H9 (cell line): ENCODE results near the gene SPATA20. TPM values are rescaled to one million over a fixed set of nuclear protein-coding genes. Genes with fewer than 3 reads are reported as not detected.
A peak's percentile ranks its signal among the peaks of the same experiment; 100 is the strongest.

ENCODE experiments used
- DNase-seq: peaks from one replicate; pipeline ENCODE4 v3.0.0-alpha.2; 2017
- H2AFZ ChIP-seq: one replicate; pipeline ENCODE4 v1.6.1; 2013; ENCODE audit warnings: mild to moderate bottlenecking, low read length, control low read depth, moderate library complexity
- H2AK5ac ChIP-seq: 2 replicates; pipeline ENCODE4 v1.6.1; 2013; ENCODE audit warnings: low read length, control low read depth, mixed read lengths; ENCODE audit not compliant: insufficient read length
- H2BK120ac ChIP-seq: one replicate; pipeline ENCODE4 v1.6.1; 2013; ENCODE audit warnings: low read depth, mild to moderate bottlenecking, low read length, control low read depth, inconsistent platforms; ENCODE audit not compliant: poor library complexity, severe bottlenecking
- H2BK12ac ChIP-seq: 2 replicates; pipeline ENCODE4 v1.6.1; 2013; ENCODE audit warnings: low read length, control low read depth, mixed read lengths, low read depth; ENCODE audit not compliant: insufficient read length
- H2BK15ac ChIP-seq: 2 replicates; pipeline ENCODE4 v1.6.1; 2013; ENCODE audit warnings: low read depth, low read length, control low read depth
- H2BK20ac ChIP-seq: one replicate; pipeline ENCODE4 v1.6.1; 2013; ENCODE audit warnings: low read depth, mild to moderate bottlenecking, low read length, control low read depth, inconsistent platforms; ENCODE audit not compliant: poor library complexity, severe bottlenecking
- H2BK5ac ChIP-seq: 2 replicates; pipeline ENCODE4 v1.6.1; 2013; ENCODE audit warnings: low read length, control low read depth, mixed read lengths; ENCODE audit not compliant: insufficient read length
- H3K14ac ChIP-seq: 2 replicates; pipeline ENCODE4 v1.6.1; 2013; ENCODE audit warnings: low read length, control low read depth; ENCODE audit not compliant: insufficient read depth
- H3K18ac ChIP-seq: 2 replicates; pipeline ENCODE4 v1.6.1; 2013; ENCODE audit warnings: low read depth, mild to moderate bottlenecking, mixed read lengths, low read length, control low read depth; ENCODE audit not compliant: insufficient read length
- H3K23ac ChIP-seq: 2 replicates; pipeline ENCODE4 v1.6.1; 2013; ENCODE audit warnings: low read length, control low read depth, mixed read lengths, low read depth; ENCODE audit not compliant: insufficient read length
- H3K23me2 ChIP-seq: 2 replicates; pipeline ENCODE4 v1.6.1; 2013; ENCODE audit warnings: low read depth, mild to moderate bottlenecking, mixed read lengths, low read length, control low read depth; ENCODE audit not compliant: insufficient read length, poor library complexity, severe bottlenecking
- H3K27ac ChIP-seq: 2 replicates; pipeline ENCODE4 v1.5.1; 2013; ENCODE audit warnings: low read length, control low read depth, mixed read lengths, low read depth; ENCODE audit not compliant: insufficient read length
- H3K27me3 ChIP-seq: 2 replicates; pipeline ENCODE4 v1.6.1; 2013; ENCODE audit warnings: low read length, control low read depth, inconsistent platforms; ENCODE audit not compliant: insufficient read depth
- H3K4ac ChIP-seq: 2 replicates; pipeline ENCODE4 v1.6.1; 2013; ENCODE audit warnings: low read depth, mild to moderate bottlenecking, control low read depth, inconsistent platforms, low read length, moderate library complexity
- H3K4me1 ChIP-seq: 2 replicates; pipeline ENCODE4 v1.6.1; 2013; ENCODE audit warnings: low read length, control low read depth, inconsistent platforms; ENCODE audit not compliant: insufficient read depth
- H3K4me2 ChIP-seq: 2 replicates; pipeline ENCODE4 v1.6.1; 2013; ENCODE audit warnings: low read length, control low read depth, mixed read lengths; ENCODE audit not compliant: insufficient read length, insufficient read depth
- H3K56ac ChIP-seq: 2 replicates; pipeline ENCODE4 v1.6.1; 2013; ENCODE audit warnings: low read depth, mild to moderate bottlenecking, mixed read lengths, low read length, control low read depth; ENCODE audit not compliant: insufficient read length
- H3K79me1 ChIP-seq: 2 replicates; pipeline ENCODE4 v1.6.1; 2013; ENCODE audit warnings: low read depth, mild to moderate bottlenecking, moderate library complexity, low read length, control low read depth, inconsistent platforms; ENCODE audit not compliant: insufficient read depth, poor library complexity, severe bottlenecking
- H3K79me2 ChIP-seq: 2 replicates; pipeline ENCODE4 v1.6.1; 2013; ENCODE audit warnings: low read length, control low read depth, inconsistent platforms; ENCODE audit not compliant: insufficient read depth
- H3K9ac ChIP-seq: 2 replicates; pipeline ENCODE4 v1.6.1; 2013; ENCODE audit warnings: low read length, control low read depth, mixed read lengths; ENCODE audit not compliant: insufficient read length; ENCODE audit errors: extremely low read depth
- H3K9me3 ChIP-seq: one replicate; pipeline ENCODE4 v1.6.1; 2013; ENCODE audit warnings: low read depth, low read length, inconsistent platforms; ENCODE audit not compliant: control insufficient read depth
- H3T11ph ChIP-seq: one replicate; pipeline ENCODE4 v1.6.1; 2013; ENCODE audit warnings: mild to moderate bottlenecking, low read length, control low read depth, inconsistent platforms
- H4K20me1 ChIP-seq: one replicate; pipeline ENCODE4 v1.6.1; 2013; ENCODE audit not compliant: control insufficient read depth, insufficient read length, insufficient read depth
- H4K5ac ChIP-seq: 2 replicates; pipeline ENCODE4 v1.6.1; 2013; ENCODE audit warnings: low read depth, mild to moderate bottlenecking, mixed read lengths, low read length, control low read depth; ENCODE audit not compliant: insufficient read length
- H4K8ac ChIP-seq: replicated peaks from 2 replicates; pipeline ENCODE4 v1.6.1; 2013; ENCODE audit warnings: low read length, control low read depth, mixed read lengths, low read depth; ENCODE audit not compliant: insufficient read length
- H4K91ac ChIP-seq: 2 replicates; pipeline ENCODE4 v1.6.1; 2013; ENCODE audit warnings: low read depth, mild to moderate bottlenecking, moderate library complexity, mixed read lengths, low read length, control low read depth; ENCODE audit not compliant: insufficient read length
- H3K27ac Mint-ChIP-seq, 3 experiments: 2 replicates in 2 of 3; 3 replicates in 1 of 3; pipeline ENCODE4 v1.8.0; 2020 to 2021; ENCODE audit warnings: mixed read lengths in 3 of 3, mild to moderate bottlenecking in 1 of 3, moderate library complexity in 1 of 3
- H3K27me3 Mint-ChIP-seq: 2 replicates; pipeline ENCODE4 v1.8.0; 2021; ENCODE audit warnings: low read depth, mild to moderate bottlenecking, moderate library complexity, mixed read lengths
- H3K36me3 Mint-ChIP-seq, 3 experiments: 2 replicates in 2 of 3; 3 replicates in 1 of 3; pipeline ENCODE4 v1.8.0; 2020 to 2021; ENCODE audit warnings: low read depth in 3 of 3, mixed read lengths in 3 of 3; ENCODE audit not compliant: insufficient read depth in 1 of 3
- H3K4me1 Mint-ChIP-seq, 2 experiments: 2 replicates each; pipeline ENCODE4 v1.8.0; 2020; ENCODE audit warnings: mixed read lengths in 2 of 2
- H3K4me3 Mint-ChIP-seq, 2 experiments: 2 replicates in 1 of 2; 3 replicates in 1 of 2; pipeline ENCODE4 v1.8.0; 2020 to 2021; ENCODE audit warnings: mild to moderate bottlenecking in 2 of 2, mixed read lengths in 2 of 2, moderate library complexity in 1 of 2
- H3K9me3 Mint-ChIP-seq, 2 experiments: 2 replicates in 1 of 2; 3 replicates in 1 of 2; pipeline ENCODE4 v1.8.0; 2020; ENCODE audit warnings: mild to moderate bottlenecking in 2 of 2, mixed read lengths in 2 of 2, moderate library complexity in 1 of 2
- WGBS: extraction: QIAGEN DNeasy Blood & Tissue Kit; methylation state at CpG from one replicate; pipeline ENCODE4 v1.1.7; 2013; ENCODE audit warnings: missing lambda C conversion rate, low lambda C conversion rate, mixed read lengths; ENCODE audit not compliant: insufficient read length; ENCODE audit errors: extremely low coverage; 5-methylcytosine and 5-hydroxymethylcytosine counted together
- total RNA-seq: library from RNA; stranded (reverse); gene quantifications from 2 replicates; pipeline ENCODE4 v1.2.1, GENCODE V29; 2021
- TF ChIP-seq, protein P1 (sequence below): fragments of 200-600 bp; sonication (generic); conservative IDR thresholded peaks from 3 replicates; pipeline ENCODE4 v1.8.0; 2021; ENCODE audit warnings: antibody characterized with exemption, mild to moderate bottlenecking

The SPATA20 gene
- total RNA-seq, 1 experiment from 2014 or later, result 23.9 TPM

DNA sequence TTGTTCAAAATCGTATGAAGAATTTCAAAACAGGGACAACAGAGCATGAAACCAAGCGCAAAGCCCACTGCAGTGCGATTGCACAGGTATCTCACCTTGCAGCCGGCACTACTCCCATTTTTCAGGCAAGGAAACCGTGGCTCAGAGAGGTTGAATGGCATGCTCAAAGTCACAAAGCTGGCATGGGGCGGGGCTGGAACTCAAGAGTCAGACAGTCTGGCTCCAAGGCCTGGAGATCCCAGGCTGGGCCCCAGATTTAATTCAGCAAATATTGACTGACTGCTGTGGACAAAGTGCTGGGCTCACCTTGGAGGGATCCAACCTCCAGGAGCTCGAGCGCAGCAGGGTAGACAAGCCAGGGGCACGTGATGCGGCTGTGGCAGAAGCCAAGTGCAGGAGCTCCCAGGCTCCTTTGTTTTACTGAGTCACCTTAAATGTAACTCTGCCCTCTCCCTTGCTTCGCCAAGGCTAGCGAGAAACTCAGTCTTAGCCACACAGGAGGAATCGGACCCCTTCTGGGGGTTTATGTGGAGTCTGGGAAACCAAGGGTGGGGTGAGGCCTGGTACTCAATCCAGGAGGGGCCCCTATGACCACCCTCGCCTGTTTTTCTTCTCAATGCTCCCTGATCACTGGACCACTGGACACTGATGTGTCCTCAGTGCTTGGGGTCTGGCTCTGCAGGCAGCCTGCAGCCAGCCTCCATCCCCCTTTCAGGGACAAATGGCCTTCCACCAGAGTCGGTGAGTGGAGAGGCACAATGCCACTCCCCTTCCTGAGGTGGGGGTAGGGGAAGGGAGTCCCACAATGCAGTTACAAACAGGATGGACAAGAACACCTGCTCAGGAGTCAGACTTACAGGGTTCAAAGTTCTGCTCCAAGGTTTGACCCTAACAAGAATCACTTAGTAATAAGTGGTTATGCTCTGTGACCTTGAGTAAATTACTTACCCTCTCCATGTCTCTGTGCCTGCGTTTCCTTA, 3.9 kb upstream of the SPATA20 start:
- Mint-ChIP-seq H3K4me3 (peak overlapping the region; percentile 69 to 82), H3K27me3 (peaks cover 34% of the 10 kb centered on the region), H3K9me3 (no peaks in the 10 kb centered on the region), H3K36me3 (no peaks in the 10 kb centered on the region), H3K4me1 (peaks cover 31 to 43% of the 10 kb centered on the region in 2 experiments), H3K27ac (no peak overlapping the region)
- Histone ChIP-seq H3K23ac (no peak overlapping the region), H4K91ac (no peak overlapping the region), H3K4ac (no peak overlapping the region), H3T11ph (no peak overlapping the region), H3K79me2 (no peaks in the 10 kb centered on the region), H4K8ac (no peak overlapping the region), H3K23me2 (peaks cover 8% of the 10 kb centered on the region), H3K4me2 (peak overlapping the region; percentile 76), H3K79me1 (no peaks in the 10 kb centered on the region), H3K27ac (no peak overlapping the region), H2BK20ac (no peak overlapping the region), H3K9ac (no peak overlapping the region), H3K14ac (no peak overlapping the region), H3K4me1 (peaks cover 2% of the 10 kb centered on the region; the same call in 1 of the 2 replicates), H2BK120ac (no peak overlapping the region), H4K5ac (no peak overlapping the region), H2AK5ac (no peak overlapping the region), H2BK12ac (no peak overlapping the region), H3K9me3 (no peaks in the 10 kb centered on the region), H3K56ac (no peak overlapping the region), H3K27me3 (no peaks in the 10 kb centered on the region; the same call in 1 of the 2 replicates), H4K20me1 (no peaks in the 10 kb centered on the region), H3K18ac (no peak overlapping the region), H2BK15ac (no peak overlapping the region), H2BK5ac (no peak overlapping the region), H2AFZ (no peak overlapping the region)
- DNase-seq, result no peak
- TF ChIP-seq, protein P1, sequence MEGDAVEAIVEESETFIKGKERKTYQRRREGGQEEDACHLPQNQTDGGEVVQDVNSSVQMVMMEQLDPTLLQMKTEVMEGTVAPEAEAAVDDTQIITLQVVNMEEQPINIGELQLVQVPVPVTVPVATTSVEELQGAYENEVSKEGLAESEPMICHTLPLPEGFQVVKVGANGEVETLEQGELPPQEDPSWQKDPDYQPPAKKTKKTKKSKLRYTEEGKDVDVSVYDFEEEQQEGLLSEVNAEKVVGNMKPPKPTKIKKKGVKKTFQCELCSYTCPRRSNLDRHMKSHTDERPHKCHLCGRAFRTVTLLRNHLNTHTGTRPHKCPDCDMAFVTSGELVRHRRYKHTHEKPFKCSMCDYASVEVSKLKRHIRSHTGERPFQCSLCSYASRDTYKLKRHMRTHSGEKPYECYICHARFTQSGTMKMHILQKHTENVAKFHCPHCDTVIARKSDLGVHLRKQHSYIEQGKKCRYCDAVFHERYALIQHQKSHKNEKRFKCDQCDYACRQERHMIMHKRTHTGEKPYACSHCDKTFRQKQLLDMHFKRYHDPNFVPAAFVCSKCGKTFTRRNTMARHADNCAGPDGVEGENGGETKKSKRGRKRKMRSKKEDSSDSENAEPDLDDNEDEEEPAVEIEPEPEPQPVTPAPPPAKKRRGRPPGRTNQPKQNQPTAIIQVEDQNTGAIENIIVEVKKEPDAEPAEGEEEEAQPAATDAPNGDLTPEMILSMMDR, result no peak
- WGBS, result no CpG with 5 or more reads among the region's 16 CpGs
